Left lung (tissue), 10 donors: ENCODE measurements around the gene C3orf18. TPM values are rescaled to one million over a fixed set of nuclear protein-coding genes. Genes with fewer than 3 reads are reported as not detected.
"Not testable (repeated sequence)": the region's sequence is repeated elsewhere in the genome, so short reads cannot be mapped to it uniquely, and the experiment has no call there.

ENCODE experiments used
- ATAC-seq: fragments of 200-7000 bp; cut with Tn5 transposase; one replicate; pipeline ENCODE4 v1.9.1; 2020; ENCODE audit warnings: moderate library complexity
- DNase-seq, 4 donors: peaks; one replicate each; pipeline ENCODE4 v3.0.0-alpha.2; 2013 to 2020
- H3K27ac ChIP-seq, 2 donors: fragments of 200-600 bp; sonication (generic) in 1 of 2; one replicate each; pipeline versions ENCODE4 v1.5.0 to v1.8.0; 2020 to 2021
- H3K27me3 ChIP-seq, 2 donors: fragments of 200-600 bp; sonication (generic) in 1 of 2; one replicate each; pipeline versions ENCODE4 v1.5.0 to v1.8.0; 2020 to 2021
- H3K36me3 ChIP-seq, 2 donors: fragments of 200-600 bp; sonication (generic) in 1 of 2; one replicate each; pipeline versions ENCODE4 v1.5.0 to v1.8.0; 2020 to 2021
- H3K4me1 ChIP-seq, 2 donors: fragments of 200-600 bp; one replicate each; pipeline ENCODE4 v1.8.0; 2021
- H3K4me3 ChIP-seq, 2 donors: fragments of 200-600 bp; sonication (generic) in 1 of 2; one replicate each; pipeline versions ENCODE4 v1.5.0 to v1.8.0; 2020 to 2021; ENCODE audit warnings: mild to moderate bottlenecking in 1 of 2
- H3K9me3 ChIP-seq, 2 donors: fragments of 200-600 bp; sonication (generic) in 1 of 2; one replicate each; pipeline versions ENCODE4 v1.5.0 to v1.8.0; 2020 to 2021
- intact Hi-C, 2 donors: fragments of 100-400 bp; cut with DNase I; formaldehyde crosslinking; loops; one replicate each; pipeline versions ENCODE4 v1.11.2 to v1.14.2; 2022
- polyA plus RNA-seq, 6 donors: library from polyadenylated mRNA; unstranded; fragments of 120-200 nt; gene quantifications; one replicate each; pipeline ENCODE4 v1.2.1, GENCODE V29; 2013; ENCODE audit not compliant: insufficient read length in 6 of 6
- total RNA-seq, 2 donors: library from RNA; stranded (reverse); fragmentation: NEBNext Ultra II Directional; extraction: Animal tissue kit (Norgen Biotek cat#: 25700); gene quantifications; one replicate each; pipeline ENCODE4 v1.2.1, GENCODE V29; 2021
- TF ChIP-seq, protein P1 (sequence below), 2 donors: fragments of 200-600 bp; sonication (generic) in 1 of 2; IDR thresholded peaks; one replicate each; pipeline versions ENCODE4 v1.5.0 to v1.8.0; 2021; ENCODE audit warnings: antibody characterized with exemption in 2 of 2
- donor health status: DM: no; HTN: yes; CAD: no.
- donor health status: DM: no; HTN: no; CAD: no.

Gene C3orf18
- total and polyA plus RNA-seq, 8 donors, result 6.2 to 24.5 (median 21.4) TPM

DNA sequence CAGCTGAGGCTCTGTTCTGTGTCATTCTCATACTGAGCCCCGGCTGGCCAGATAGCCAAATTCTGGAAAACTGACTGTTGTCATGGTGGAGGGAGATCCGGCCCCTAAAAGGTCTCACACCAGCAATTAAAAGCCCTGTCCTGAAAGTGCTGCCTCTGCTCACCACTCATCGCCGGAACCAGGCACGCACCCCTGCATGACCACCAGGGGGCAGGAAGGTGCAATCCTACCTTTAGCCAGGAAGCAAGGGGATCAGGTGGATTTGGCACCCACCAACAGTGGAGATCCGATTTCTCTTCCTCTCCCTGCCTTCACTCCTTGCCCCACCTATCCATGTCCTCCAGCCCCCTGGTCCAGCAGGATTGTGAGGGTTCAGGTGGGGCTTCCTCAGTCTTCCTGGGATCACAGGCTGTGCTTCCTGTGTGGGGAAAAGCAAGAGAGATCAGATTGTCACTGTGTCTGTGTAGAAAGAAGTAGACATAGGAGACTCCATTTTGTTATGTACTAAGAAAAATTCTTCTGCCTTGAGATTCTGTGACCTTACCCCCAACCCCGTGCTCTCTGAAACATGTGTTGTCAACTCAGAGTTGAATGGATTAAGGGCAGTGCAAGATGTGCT lies 48.0 kb downstream of the C3orf18 start:
- TF ChIP-seq, protein P1, sequence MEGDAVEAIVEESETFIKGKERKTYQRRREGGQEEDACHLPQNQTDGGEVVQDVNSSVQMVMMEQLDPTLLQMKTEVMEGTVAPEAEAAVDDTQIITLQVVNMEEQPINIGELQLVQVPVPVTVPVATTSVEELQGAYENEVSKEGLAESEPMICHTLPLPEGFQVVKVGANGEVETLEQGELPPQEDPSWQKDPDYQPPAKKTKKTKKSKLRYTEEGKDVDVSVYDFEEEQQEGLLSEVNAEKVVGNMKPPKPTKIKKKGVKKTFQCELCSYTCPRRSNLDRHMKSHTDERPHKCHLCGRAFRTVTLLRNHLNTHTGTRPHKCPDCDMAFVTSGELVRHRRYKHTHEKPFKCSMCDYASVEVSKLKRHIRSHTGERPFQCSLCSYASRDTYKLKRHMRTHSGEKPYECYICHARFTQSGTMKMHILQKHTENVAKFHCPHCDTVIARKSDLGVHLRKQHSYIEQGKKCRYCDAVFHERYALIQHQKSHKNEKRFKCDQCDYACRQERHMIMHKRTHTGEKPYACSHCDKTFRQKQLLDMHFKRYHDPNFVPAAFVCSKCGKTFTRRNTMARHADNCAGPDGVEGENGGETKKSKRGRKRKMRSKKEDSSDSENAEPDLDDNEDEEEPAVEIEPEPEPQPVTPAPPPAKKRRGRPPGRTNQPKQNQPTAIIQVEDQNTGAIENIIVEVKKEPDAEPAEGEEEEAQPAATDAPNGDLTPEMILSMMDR (IDR thresholded peaks at IDR 0.05), result peak; percentile 80 to 93
- H3K9me3 ChIP-seq, result no peaks in the 10 kb centered on the region
- DNase-seq (peak in 3 of 4 donors; percentile 58 to 87 (median 62)), ATAC-seq (peak; percentile 80)
- intact Hi-C loops, result no loop called here
- H3K27me3 ChIP-seq, result peaks cover 0 to 4% of the 10 kb centered on the region in 2 donors
- no peaks in the 10 kb centered on the region for H3K36me3 ChIP-seq
- H3K4me1 ChIP-seq, result peaks cover 14% of the 10 kb centered on the region in 2 donors
- no peak overlapping the region for H3K4me3 ChIP-seq
- no peak overlapping the region for H3K27ac ChIP-seq

DNA sequence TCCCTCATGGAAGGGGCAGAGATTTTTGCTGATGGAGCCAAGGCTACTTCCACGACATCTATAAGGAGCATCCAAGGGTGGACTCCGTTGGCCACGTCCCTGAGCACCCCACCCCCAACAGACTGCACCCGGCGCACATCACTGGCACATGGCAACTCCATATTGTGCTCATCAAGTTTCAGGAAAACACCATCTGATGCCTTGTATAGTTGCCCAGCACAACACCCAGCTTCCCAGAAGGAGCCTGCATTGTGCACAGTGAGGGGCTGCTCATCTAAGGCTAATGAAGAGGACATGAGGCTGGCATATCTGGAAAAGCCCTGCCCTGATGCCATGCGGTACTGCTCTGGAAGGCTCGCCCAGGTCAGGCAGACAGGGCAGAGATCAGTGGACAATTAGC lies 49.1 kb downstream of the C3orf18 start:
- intact Hi-C loops, result no loop called here

DNA sequence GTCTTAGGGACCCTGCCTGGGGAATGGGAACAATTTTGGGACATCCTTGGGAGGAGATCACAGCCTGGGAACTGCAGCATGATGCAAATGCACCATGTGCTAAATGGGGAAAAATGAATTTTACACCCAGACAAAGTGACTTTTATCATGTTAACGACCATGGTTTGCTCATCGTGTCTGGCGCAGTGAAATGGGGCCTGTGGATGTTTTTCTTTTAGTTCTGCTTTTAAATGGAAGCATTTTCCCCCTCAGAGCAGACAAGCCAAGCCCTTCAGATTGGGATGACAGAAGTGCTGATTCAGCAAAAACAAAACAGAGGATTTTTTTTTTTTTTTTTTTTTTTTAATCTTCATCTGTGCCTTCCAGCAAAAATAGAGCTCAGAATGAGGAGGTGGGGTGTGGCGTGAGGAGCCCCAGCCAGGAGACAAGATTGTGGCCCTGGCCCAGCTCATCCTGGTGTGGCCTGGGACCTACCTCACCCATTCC lies 49.8 kb downstream of the C3orf18 start:
- Histone ChIP-seq H3K4me1 (peaks cover 14% of the 10 kb centered on the region in 2 donors), H3K36me3 (no peaks in the 10 kb centered on the region), H3K27me3 (peaks cover 0 to 4% of the 10 kb centered on the region in 2 donors), H3K4me3 (no peak overlapping the region), H3K27ac (no peak overlapping the region), H3K9me3 (no peaks in the 10 kb centered on the region)
- TF ChIP-seq, protein P1 (IDR thresholded peaks at IDR 0.05), result no peak
- ATAC-seq (no peak), DNase-seq (no peak)
- intact Hi-C loops, result no loop called here

More for the DNA sequence above, 49.1 kb downstream of the C3orf18 start:
- Histone ChIP-seq H3K27ac (no peak overlapping the region), H3K27me3 (peaks cover 0 to 4% of the 10 kb centered on the region in 2 donors), H3K4me1 (peaks cover 14% of the 10 kb centered on the region in 2 donors), H3K36me3 (no peaks in the 10 kb centered on the region), H3K4me3 (no peak overlapping the region), H3K9me3 (no peaks in the 10 kb centered on the region)
- DNase-seq (no peak), ATAC-seq (no peak)
- TF ChIP-seq, protein P1 (IDR thresholded peaks at IDR 0.05), result no peak

DNA sequence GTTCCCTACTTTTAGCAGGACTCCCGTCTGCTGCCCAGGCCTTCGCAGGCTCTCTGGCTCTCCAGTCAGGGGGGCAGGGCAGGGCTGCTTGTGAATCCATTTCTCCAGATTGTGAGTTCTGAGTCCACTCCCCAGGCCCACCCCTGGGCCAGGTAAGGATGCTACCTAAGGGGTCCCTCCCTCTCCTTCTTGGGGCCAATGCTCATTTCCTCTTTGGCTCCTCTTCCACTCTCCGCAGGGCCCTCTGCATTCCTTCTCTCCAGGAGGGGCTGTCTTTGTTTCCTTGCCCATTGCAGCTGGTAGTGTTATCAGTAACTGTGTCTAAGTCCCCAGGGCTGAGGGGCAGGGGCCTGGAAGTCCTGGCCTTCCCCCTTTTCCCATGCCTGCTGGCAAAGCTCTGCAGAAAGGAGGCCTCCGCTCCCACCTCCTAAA lies 51.1 kb downstream of the C3orf18 start:
- H3K27me3 ChIP-seq, result peaks cover 0 to 4% of the 10 kb centered on the region in 2 donors
- no peaks in the 10 kb centered on the region for H3K9me3 ChIP-seq
- peak overlapping the region; percentile 33 to 45 for H3K27ac ChIP-seq
- H3K4me1 ChIP-seq, result peaks cover 14% of the 10 kb centered on the region in 2 donors
- H3K4me3 ChIP-seq, result no peak overlapping the region
- intact Hi-C loops, result no loop called here
- TF ChIP-seq, protein P1 (IDR thresholded peaks at IDR 0.05), result no peak
- H3K36me3 ChIP-seq, result no peaks in the 10 kb centered on the region
- ATAC-seq, result peak; percentile 30
- no peak for DNase-seq

DNA sequence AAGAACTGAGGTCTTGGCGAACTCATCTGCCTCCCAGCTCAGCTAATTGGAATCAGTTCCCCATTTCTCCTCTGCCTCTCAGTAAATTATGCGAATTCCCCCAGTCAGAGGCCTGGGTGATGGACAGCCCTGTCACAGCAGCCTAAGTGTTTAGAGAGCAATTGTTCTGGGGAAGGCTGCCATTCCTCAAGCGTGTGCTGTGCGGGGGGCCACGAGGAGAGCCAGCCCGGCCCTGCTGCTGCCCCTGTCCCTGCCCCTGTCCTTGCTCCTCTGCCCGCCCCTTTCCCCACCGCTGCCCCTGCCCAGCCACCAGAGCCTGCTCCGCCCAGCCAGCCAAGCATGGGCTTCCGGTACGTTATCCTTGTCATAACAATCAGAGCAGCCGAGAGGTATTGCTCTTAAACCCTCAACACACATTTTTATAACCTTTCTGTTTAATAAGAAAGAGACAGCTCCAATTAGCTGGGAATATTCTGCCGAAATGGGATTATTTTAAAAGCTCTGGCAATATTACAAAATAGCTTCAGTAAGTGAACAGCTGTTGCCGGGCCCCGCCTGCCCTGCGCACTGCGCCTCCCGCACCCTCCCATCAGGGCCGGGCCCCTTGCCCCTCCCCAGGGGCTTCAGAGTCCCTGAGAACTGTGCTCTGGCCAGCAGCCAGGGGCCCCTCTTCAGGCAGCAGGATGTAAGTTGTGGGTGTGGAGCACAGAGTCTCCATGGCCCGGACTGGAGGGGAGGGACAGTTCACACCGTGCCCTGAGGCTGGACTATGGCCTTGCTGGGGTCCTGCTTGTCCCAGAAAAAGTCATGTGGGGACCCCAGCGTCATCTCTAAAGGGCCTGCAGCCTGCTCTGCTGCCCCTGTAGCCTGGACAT lies 51.7 kb downstream of the C3orf18 start:
- intact Hi-C loops, result no loop called here
- Histone ChIP-seq H3K9me3 (no peaks in the 10 kb centered on the region), H3K4me3 (peak overlapping the region in 1 of 2 donors; percentile 0), H3K27ac (peak overlapping the region; percentile 33 to 45), H3K4me1 (peaks cover 14% of the 10 kb centered on the region in 2 donors), H3K36me3 (no peaks in the 10 kb centered on the region), H3K27me3 (peaks cover 0 to 4% of the 10 kb centered on the region in 2 donors)
- peak; percentile 79 for ATAC-seq
- TF ChIP-seq, protein P1 (IDR thresholded peaks at IDR 0.05), result no peak
- peak in 3 of 4 donors; percentile 66 to 95 (median 84) for DNase-seq

DNA sequence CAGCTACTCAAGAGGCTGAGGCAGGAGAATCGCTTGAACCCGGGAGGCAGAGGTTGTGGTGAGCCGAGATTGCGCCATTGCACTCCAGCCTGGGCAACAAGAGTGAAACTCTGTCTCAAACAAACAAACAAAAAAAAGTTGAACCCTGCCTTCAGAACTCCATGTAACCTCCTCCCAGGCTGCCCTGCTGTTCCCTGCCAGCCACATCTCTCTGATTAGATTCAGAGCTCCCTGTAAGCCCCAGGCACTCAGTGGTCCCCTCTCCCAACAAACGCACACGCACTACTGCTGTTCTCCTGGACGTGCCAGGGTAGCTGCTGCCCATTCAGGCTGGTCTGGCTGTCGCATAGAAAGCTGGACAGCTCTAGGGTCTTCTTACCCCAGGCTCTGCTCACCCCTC lies 54.6 kb downstream of the C3orf18 start:
- H3K4me3 ChIP-seq, H3K9me3 ChIP-seq, H3K27me3 ChIP-seq, intact Hi-C loops, H3K36me3 ChIP-seq, DNase-seq, ATAC-seq, H3K27ac ChIP-seq: not testable (repeated sequence)
- H3K4me1 ChIP-seq, result peaks cover 14% of the 10 kb centered on the region in 2 donors
